GM23248 (cell line): ENCODE results near the gene RALGDS.

ENCODE experiments used
- EZH2 ChIP-seq: fragments of 200-600 bp; sonication (generic); IDR thresholded peaks from 2 replicates; pipeline ENCODE4 v1.6.1; 2018; ENCODE audit warnings: antibody characterized with exemption, mild to moderate bottlenecking; ENCODE audit not compliant: insufficient read depth, poor library complexity, severe bottlenecking
- EZH2phosphoT487 ChIP-seq: fragments of 200-600 bp; sonication (generic); IDR thresholded peaks from 2 replicates; pipeline ENCODE4 v1.6.1; 2018; ENCODE audit warnings: antibody characterized with exemption, moderate library complexity, mild to moderate bottlenecking, low read depth; ENCODE audit not compliant: insufficient read depth

DNA sequence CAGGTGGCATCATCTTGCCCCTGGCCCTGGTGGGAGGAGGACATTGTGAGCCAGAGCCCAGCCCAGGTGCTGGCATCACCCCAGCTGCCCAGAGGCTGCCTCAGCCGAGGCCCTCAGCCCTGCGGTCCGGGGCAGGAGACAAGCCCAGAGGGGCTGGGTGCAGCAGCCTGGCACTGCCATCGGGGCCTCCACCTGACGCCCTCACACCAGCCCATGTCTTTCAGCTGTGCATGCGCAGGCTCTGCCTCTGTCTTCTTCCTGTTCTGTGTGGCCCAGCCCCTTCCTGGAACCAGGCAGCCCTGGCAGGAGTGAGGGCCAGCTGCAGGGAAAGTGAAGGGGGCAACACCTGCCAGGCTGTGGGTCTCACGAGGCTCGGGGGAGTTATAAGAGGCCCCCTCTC is 64.0 kb downstream of the RALGDS start:
- TF ChIP-seq EZH2phosphoT487 (no peak), EZH2 (no peak)
